GM13977 (cell line): ENCODE measurements around the gene FGFRL1.

Source experiments
- DNase-seq: peaks from one replicate; pipeline ENCODE4 v3.0.0; 2012; ENCODE audit warnings: low spot score
- CTCF ChIP-seq: IDR thresholded peaks from 2 replicates; pipeline ENCODE4 v1.5.1; 2012; ENCODE audit warnings: mild to moderate bottlenecking, control low read depth; ENCODE audit not compliant: insufficient read depth; ENCODE audit errors: extremely low read depth, missing control alignments
- in situ Hi-C: fragments of 300-500 bp; cut with MboI; formaldehyde crosslinking; loops from one replicate; pipeline ENCODE4 v1.12.0; 2022; ENCODE audit warnings: low sequenced_read_pairs, low pct_unique_long_range_greater_than_20kb, mixed read lengths, inconsistent platforms; ENCODE audit not compliant: unreplicated experiment

Gene FGFRL1

GRCh38 chr4:990746-991367, 20.6 kb upstream of the FGFRL1 start:
- no peak for TF ChIP-seq CTCF
- in situ Hi-C loops = no loop called here
- no peak for DNase-seq

DNA sequence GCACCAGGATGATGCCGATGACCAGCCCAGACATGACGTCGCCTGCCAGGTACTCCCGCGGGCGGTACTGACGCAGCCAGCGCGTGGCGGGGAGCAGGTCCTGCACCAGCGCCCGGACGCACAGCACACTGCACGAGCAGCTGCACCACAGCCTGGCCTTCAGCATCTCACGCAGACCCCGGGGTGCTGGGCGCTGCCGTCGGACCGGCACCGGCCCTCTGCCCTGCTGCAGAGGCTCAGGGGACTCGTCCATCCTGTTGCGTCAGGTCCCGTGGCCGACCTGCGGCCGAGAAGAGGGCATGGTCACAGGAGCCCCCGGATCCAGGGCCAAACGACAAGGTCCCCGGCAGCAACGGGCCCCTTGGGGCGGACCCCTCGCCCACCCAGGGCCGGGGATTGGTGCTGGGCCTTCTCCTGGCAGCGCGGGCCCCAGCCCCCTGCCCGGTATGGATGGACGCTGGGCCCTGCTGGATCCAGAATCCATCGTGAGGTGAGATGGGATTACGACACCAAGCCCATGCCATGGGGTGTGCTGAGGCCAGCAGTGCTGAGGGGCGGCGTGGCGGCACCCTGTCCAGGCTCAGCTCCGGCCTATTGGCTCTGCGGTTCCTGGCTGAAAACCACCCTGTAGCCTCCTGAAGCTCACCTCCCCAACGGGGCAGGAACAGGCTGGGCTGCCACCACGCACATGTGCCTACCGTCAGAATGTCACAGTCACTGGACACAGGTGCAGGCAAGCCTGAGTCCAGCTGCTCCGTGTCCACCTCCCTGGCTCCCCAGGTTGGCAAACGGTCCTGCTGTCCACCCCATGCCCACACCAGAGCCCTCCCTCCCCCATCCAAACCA, 19.8 kb upstream of the FGFRL1 start:
- in situ Hi-C loops = no loop called here
- DNase-seq = no peak
- no peak for TF ChIP-seq CTCF

- no peak for TF ChIP-seq CTCF
- in situ Hi-C loops = no loop called here
- no peak for DNase-seq
These were observed 18.9 kb upstream of the FGFRL1 start for GRCh38 chr4:992297-993110.

DNA sequence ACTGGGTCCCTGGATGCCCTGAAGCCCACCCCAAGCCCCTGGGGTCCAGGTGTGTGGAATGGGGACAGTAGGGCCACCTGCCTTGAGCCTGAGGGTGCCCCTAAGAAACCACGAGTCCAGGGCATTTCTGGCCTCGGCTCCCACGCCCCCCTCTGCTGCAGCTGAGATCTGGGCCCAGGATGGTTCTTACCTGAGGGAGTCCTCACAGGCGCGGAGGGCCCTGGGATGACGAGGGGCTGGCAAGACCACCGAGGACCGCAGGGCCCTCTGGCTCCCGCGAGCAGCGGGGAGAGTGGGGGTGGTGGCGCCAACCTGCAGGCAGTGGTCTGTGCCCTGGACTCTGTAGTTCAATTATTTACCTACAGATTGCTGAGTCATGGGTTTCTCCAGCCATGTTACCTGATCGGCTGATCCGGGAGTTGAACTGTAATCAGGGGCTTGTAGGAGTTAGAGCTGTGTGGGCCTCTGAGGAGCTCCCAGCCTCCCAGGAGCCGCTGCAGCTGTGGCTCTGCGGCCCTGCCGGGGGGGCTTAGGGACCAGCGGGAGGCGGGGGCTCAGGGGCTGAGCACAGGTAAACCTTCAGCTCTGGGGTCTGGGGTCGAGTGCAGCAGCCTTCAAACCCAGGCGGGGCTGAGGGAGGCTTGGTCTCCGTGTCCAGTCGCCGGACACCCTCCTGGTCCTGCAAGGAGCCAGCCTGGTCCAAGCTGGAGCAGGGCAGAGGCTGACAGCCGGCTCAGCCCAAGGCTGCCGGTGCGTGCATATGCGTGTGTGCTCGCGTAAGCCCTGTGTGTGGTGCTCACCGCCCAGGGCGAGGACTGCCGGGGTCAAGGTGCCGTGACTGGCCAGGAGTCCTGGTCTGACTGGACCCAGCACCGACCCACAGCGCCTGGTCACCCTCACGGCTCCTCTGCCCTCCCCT, 18.1 kb upstream of the FGFRL1 start, which contains the start of gene SLC26A1:
Gene SLC26A1, minus strand, starts transcription at position 294 of the 919 bp plus-strand sequence. CDS start 1,701 bp downstream, outside the sequence.
- no peak for TF ChIP-seq CTCF
- no peak for DNase-seq
- in situ Hi-C loops = no loop called here

- no peak for TF ChIP-seq CTCF
- in situ Hi-C loops = no loop called here
- no peak for DNase-seq
These were observed 16.0 kb upstream of the FGFRL1 start for GRCh38 chr4:995311-996026.
